HG03342 (cell line): ENCODE results near the gene BCLAF3.
A peak's percentile ranks its signal among the peaks of the same experiment; 100 is the strongest.

Experiments used
- ATAC-seq: cut with Tn5 transposase; IDR thresholded peaks from one replicate; pipeline ENCODE4 v1.9.1; 2021; ENCODE audit warnings: mild to moderate bottlenecking, moderate library complexity; ENCODE audit not compliant: unreplicated experiment

Gene BCLAF3

GRCh38 chrX:19990556-19991349 is at the start of gene BCLAF3:
Gene BCLAF3 (minus strand): TSS chrX:19991061. CDS start chrX:19970264, 20,797 bp downstream.
- peak; percentile 92 for ATAC-seq

- no peak for ATAC-seq
These were observed 48.1 kb upstream of the BCLAF3 start for GRCh38 chrX:20038966-20039365.

GRCh38 chrX:20037186-20037585 is 46.3 kb upstream of the BCLAF3 start:
- ATAC-seq, result no peak

GRCh38 chrX:20032201-20032600 is 41.3 kb upstream of the BCLAF3 start:
- no peak for ATAC-seq

- no peak for ATAC-seq
These were observed 38.9 kb upstream of the BCLAF3 start for GRCh38 chrX:20029728-20030127.

GRCh38 chrX:20028588-20028987 is 37.7 kb upstream of the BCLAF3 start:
- ATAC-seq, result no peak

- no peak for ATAC-seq
These were observed 35.4 kb upstream of the BCLAF3 start for GRCh38 chrX:20026278-20026677.

GRCh38 chrX:20019672-20020365 is 29.0 kb upstream of the BCLAF3 start:
- no peak for ATAC-seq

- no peak for ATAC-seq
These were observed 25.7 kb upstream of the BCLAF3 start for GRCh38 chrX:20016616-20016945.

GRCh38 chrX:20015945-20016615 is 25.2 kb upstream of the BCLAF3 start:
- ATAC-seq, result no peak

GRCh38 chrX:20015422-20015821 is 24.6 kb upstream of the BCLAF3 start:
- ATAC-seq, result peak; percentile 51

- ATAC-seq, result no peak
These were observed 20.7 kb upstream of the BCLAF3 start for GRCh38 chrX:20011608-20012007.

GRCh38 chrX:20007962-20008622 is 17.2 kb upstream of the BCLAF3 start:
- no peak for ATAC-seq

- no peak for ATAC-seq
These were observed 15.0 kb upstream of the BCLAF3 start for GRCh38 chrX:20005883-20006282.

- no peak for ATAC-seq
These were observed 10.7 kb upstream of the BCLAF3 start for GRCh38 chrX:20001588-20001987.

- no peak for ATAC-seq
These were observed 473 bp upstream of the BCLAF3 start for GRCh38 chrX:19991350-19991718.

GRCh38 chrX:19990151-19990555 is 708 bp downstream of the BCLAF3 start:
- peak; percentile 20 for ATAC-seq

- ATAC-seq, result no peak
These were observed 3.0 kb downstream of the BCLAF3 start for GRCh38 chrX:19987856-19988255.

- no peak for ATAC-seq
These were observed 4.3 kb downstream of the BCLAF3 start for GRCh38 chrX:19986531-19986930.

- no peak for ATAC-seq
These were observed 8.9 kb downstream of the BCLAF3 start for GRCh38 chrX:19981947-19982346.

GRCh38 chrX:19975845-19976244 is 15.0 kb downstream of the BCLAF3 start:
- no peak for ATAC-seq
